Liver (tissue), 3 donors: ENCODE measurements around the gene RGL1.

ENCODE experiments used
- ATF3 ChIP-seq: IDR thresholded peaks from 2 replicates; pipeline ENCODE4 v1.6.1; 2016; ENCODE audit warnings: antibody characterized with exemption
- CTCF ChIP-seq: fragments of 150-350 bp; IDR thresholded peaks from 2 replicates; pipeline ENCODE4 v1.5.1; 2017; ENCODE audit warnings: improper control_type of control experiment, low read depth, low read length; ENCODE audit not compliant: missing input control
- EGR1 ChIP-seq, 2 donors: IDR thresholded peaks; 2 replicates each; pipeline ENCODE4 v1.6.1; 2016 to 2018; ENCODE audit warnings: antibody characterized with exemption in 2 of 2, low read depth in 2 of 2
- FOXA2 ChIP-seq: IDR thresholded peaks from 2 replicates; pipeline ENCODE4 v1.6.1; 2016; ENCODE audit warnings: antibody characterized with exemption
- HNF4A ChIP-seq, 2 donors: conservative IDR thresholded peaks; 2 replicates each; pipeline ENCODE4 v1.6.1; 2016; ENCODE audit warnings: antibody characterized with exemption in 2 of 2, mild to moderate bottlenecking in 2 of 2
- MAX ChIP-seq: IDR thresholded peaks from 2 replicates; pipeline ENCODE4 v1.6.1; 2016; ENCODE audit warnings: antibody characterized with exemption
- RAD21 ChIP-seq, 2 donors: IDR thresholded peaks; 2 replicates each; pipeline ENCODE4 v1.6.1; 2016; ENCODE audit warnings: antibody characterized with exemption in 2 of 2, mild to moderate bottlenecking in 2 of 2
- REST ChIP-seq: IDR thresholded peaks from 2 replicates; pipeline ENCODE4 v1.6.1; 2016; ENCODE audit warnings: antibody characterized with exemption, mild to moderate bottlenecking
- SP1 ChIP-seq: IDR thresholded peaks from 2 replicates; pipeline ENCODE4 v1.6.1; 2018; ENCODE audit warnings: antibody characterized with exemption, mild to moderate bottlenecking
- TAF1 ChIP-seq: conservative IDR thresholded peaks from 2 replicates; pipeline ENCODE4 v1.6.1; 2016; ENCODE audit warnings: antibody characterized with exemption, mild to moderate bottlenecking
- YY1 ChIP-seq: IDR thresholded peaks from 2 replicates; pipeline ENCODE4 v1.6.1; 2016; ENCODE audit warnings: antibody characterized with exemption, mild to moderate bottlenecking
- donor health status: healthy.
- donor health status: healthy.

- TF ChIP-seq CTCF (no peak), SP1 (no peak), YY1 (no peak), REST (no peak), RAD21 (IDR thresholded peaks at IDR 0.05) (no peak), EGR1 (IDR thresholded peaks at IDR 0.05; ENCODE audit: low read depth in 2 of 2) (no peak), TAF1 (no peak), MAX (no peak), FOXA2 (no peak), ATF3 (no peak), HNF4A (conservative IDR thresholded peaks at IDR 0.05) (no peak)
Observed at GRCh38 chr1:183957216-183957830, 152.4 kb downstream of the RGL1 start.
